ENCODE results near the gene FBXO3.
A peak's percentile ranks its signal among the peaks of the same experiment; 100 is the strongest.

FBXO3 gene

GRCh38 chr11:33772870-33773269, 1.4 kb downstream of the FBXO3 start:
- TF ChIP-seq CTCF (IDR thresholded peaks at IDR 0.05; ENCODE audit: insufficient read depth, low read depth, low read length, missing control alignments), result no peak

GRCh38 chr11:33772300-33772699, 2.0 kb downstream of the FBXO3 start:
- DNase-seq (ENCODE audit: low read depth), result no peak
- no peak for TF ChIP-seq CTCF (IDR thresholded peaks at IDR 0.05; ENCODE audit: insufficient read depth, low read depth, low read length, missing control alignments)
- no peak overlapping the region for H3K4me3 ChIP-seq (ENCODE audit: low read depth, low read length)

More at GRCh38 chr11:33772870-33773269, 1.4 kb downstream of the FBXO3 start:
- DNase-seq (ENCODE audit: low read depth), result no peak
- H3K4me3 ChIP-seq (ENCODE audit: low read depth, low read length), result no peak overlapping the region

GRCh38 chr11:33770236-33770635, 4.1 kb downstream of the FBXO3 start:
- no peak overlapping the region for H3K4me3 ChIP-seq (ENCODE audit: low read depth, low read length)
- no peak for DNase-seq (ENCODE audit: low read depth)
- TF ChIP-seq CTCF (IDR thresholded peaks at IDR 0.05; ENCODE audit: insufficient read depth, low read depth, low read length, missing control alignments), result no peak

GRCh38 chr11:33769542-33769941, 4.8 kb downstream of the FBXO3 start:
- TF ChIP-seq CTCF (IDR thresholded peaks at IDR 0.05; ENCODE audit: insufficient read depth, low read depth, low read length, missing control alignments), result no peak
- no peak overlapping the region for H3K4me3 ChIP-seq (ENCODE audit: low read depth, low read length)
- DNase-seq (ENCODE audit: low read depth), result no peak

- no peak for DNase-seq (ENCODE audit: low read depth)
- H3K4me3 ChIP-seq (ENCODE audit: low read depth, low read length), result no peak overlapping the region
- TF ChIP-seq CTCF (IDR thresholded peaks at IDR 0.05; ENCODE audit: insufficient read depth, low read depth, low read length, missing control alignments), result no peak
Measured at GRCh38 chr11:33767624-33768023, 6.7 kb downstream of the FBXO3 start.

- DNase-seq (ENCODE audit: low read depth), result no peak
- no peak overlapping the region for H3K4me3 ChIP-seq (ENCODE audit: low read depth, low read length)
- TF ChIP-seq CTCF (IDR thresholded peaks at IDR 0.05; ENCODE audit: insufficient read depth, low read depth, low read length, missing control alignments), result no peak
Measured at GRCh38 chr11:33766085-33766484, 8.2 kb downstream of the FBXO3 start.

- DNase-seq (ENCODE audit: low read depth), result peak; percentile 54
- no peak for TF ChIP-seq CTCF (IDR thresholded peaks at IDR 0.05; ENCODE audit: insufficient read depth, low read depth, low read length, missing control alignments)
- no peak overlapping the region for H3K4me3 ChIP-seq (ENCODE audit: low read depth, low read length)
Measured at GRCh38 chr11:33761471-33761870, 12.8 kb downstream of the FBXO3 start.
